ENCODE measurements around the gene TUBB. TPM values are rescaled to one million over a fixed set of nuclear protein-coding genes. Genes with fewer than 3 reads are reported as not detected.

TUBB gene
- total RNA-seq, 1 donor from 2014 or later = 1,272 TPM

GRCh38 chr6:30742316-30743098, 22.4 kb downstream of the TUBB start, which contains the start of gene FLOT1:
Gene FLOT1 (minus strand): TSS chr6:30742687. CDS start chr6:30742189, 498 bp downstream.
- peaks cover 23% of the 10 kb centered on the region for H3K4me1 Mint-ChIP-seq (ENCODE audit: low read depth)
- H3K9me3 Mint-ChIP-seq (ENCODE audit: low read depth) = no peaks in the 10 kb centered on the region

GRCh38 chr6:30743099-30744053, 23.2 kb downstream of the TUBB start:
- no peak for TF ChIP-seq CTCF (IDR thresholded peaks at IDR 0.05; ENCODE audit: unreplicated experiment)
- Mint-ChIP-seq H3K27me3 (no peaks in the 10 kb centered on the region), H3K27ac (peak overlapping the region; percentile 91), H3K36me3 (ENCODE audit: insufficient read depth) (peaks cover 12% of the 10 kb centered on the region), H3K9me3 (ENCODE audit: low read depth) (no peaks in the 10 kb centered on the region), H3K4me3 (ENCODE audit: low read depth) (peak overlapping the region; percentile 91), H3K4me1 (ENCODE audit: low read depth) (peaks cover 29% of the 10 kb centered on the region)
- DNase-seq (ENCODE audit: low spot score, unreplicated experiment) = peak; percentile 12

More at GRCh38 chr6:30742316-30743098, 22.4 kb downstream of the TUBB start, which contains the start of gene FLOT1:
- TF ChIP-seq CTCF (IDR thresholded peaks at IDR 0.05; ENCODE audit: unreplicated experiment) = no peak
- peak within 1 kb of the TSS; percentile 91 for H3K4me3 Mint-ChIP-seq (ENCODE audit: low read depth)
- peaks cover 16% of the 10 kb centered on the region for H3K36me3 Mint-ChIP-seq (ENCODE audit: insufficient read depth)
- H3K27me3 Mint-ChIP-seq = no peaks in the 10 kb centered on the region
- H3K27ac Mint-ChIP-seq = peak within 1 kb of the TSS; percentile 93
- DNase-seq (ENCODE audit: low spot score, unreplicated experiment) = peak; percentile 83

DNA sequence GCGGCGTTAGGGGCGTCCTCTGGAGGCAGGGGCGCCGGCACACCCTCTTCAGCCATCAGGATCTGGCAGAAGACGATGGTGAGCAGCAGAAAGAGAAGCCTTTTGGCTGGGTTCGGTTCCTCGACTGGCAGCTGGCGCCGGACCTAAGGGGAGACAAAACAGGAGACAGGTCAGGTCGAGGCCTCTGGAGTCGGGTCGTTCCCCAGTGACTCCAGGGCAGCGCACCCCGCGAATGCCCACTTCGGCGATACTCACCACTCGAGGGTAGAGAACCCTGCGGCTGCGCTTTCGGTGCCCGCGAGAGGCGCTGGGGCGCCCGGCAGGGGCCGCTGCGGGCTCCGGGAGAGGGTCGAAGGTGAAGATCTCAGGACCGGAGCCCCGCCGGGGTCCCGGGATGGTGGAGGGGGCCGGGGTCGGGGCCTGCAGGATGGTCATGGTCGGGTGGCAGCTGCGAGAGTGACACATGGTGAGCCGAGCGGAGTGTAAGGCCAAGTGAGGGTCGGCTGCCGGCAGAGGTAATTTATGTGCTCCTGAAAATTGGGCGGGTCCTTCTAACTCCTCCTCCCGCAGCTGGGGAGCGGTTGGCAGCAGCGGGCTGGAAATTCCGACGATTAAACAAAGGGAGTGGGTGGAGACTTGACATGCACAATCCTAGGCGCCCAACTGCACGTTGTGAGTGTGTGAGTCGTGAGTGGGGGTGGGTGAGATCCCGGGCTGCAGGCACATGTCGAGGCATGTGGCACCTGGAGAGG, 24.1 kb downstream of the TUBB start, which contains the start of gene IER3:
IER3 (minus strand) TSS at position 494 of the 752 bp plus-strand sequence; CDS start at position 465, 29 bp downstream.
- peak within 1 kb of the TSS; percentile 91 for H3K27ac Mint-ChIP-seq
- peaks cover 37% of the 10 kb centered on the region for H3K4me1 Mint-ChIP-seq (ENCODE audit: low read depth)
- peaks cover 11% of the 10 kb centered on the region for H3K36me3 Mint-ChIP-seq (ENCODE audit: insufficient read depth)
- no peaks in the 10 kb centered on the region for H3K9me3 Mint-ChIP-seq (ENCODE audit: low read depth)
- peak; percentile 66 for DNase-seq (ENCODE audit: low spot score, unreplicated experiment)
- no peaks in the 10 kb centered on the region for H3K27me3 Mint-ChIP-seq
- peak within 1 kb of the TSS; percentile 91 for H3K4me3 Mint-ChIP-seq (ENCODE audit: low read depth)
- peak; percentile 70 for TF ChIP-seq CTCF (IDR thresholded peaks at IDR 0.05; ENCODE audit: unreplicated experiment)

DNA sequence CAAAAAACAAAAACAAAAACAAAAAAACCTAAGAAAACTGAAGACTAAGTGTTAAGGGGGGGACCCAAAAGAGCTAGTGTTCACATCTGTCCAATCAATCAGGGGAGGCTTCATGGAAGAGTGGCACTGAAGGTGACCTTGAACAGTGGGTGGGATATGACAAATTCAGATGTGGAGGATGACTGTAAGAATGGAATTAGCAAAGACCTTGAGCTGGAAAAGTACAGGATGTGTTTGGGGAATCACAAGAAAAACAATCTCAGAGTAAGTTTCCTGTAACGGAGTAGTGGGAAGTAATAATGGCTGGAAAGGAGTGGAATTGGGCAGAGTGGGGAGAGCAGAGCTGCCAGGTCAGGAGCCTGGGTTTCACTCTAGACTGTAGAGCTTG, 27.1 kb downstream of the TUBB start:
- DNase-seq (ENCODE audit: low spot score, unreplicated experiment) = no peak
- no peaks in the 10 kb centered on the region for H3K36me3 Mint-ChIP-seq (ENCODE audit: insufficient read depth)
- H3K9me3 Mint-ChIP-seq (ENCODE audit: low read depth) = no peaks in the 10 kb centered on the region
- peaks cover 37% of the 10 kb centered on the region for H3K4me1 Mint-ChIP-seq (ENCODE audit: low read depth)
- no peak overlapping the region for H3K4me3 Mint-ChIP-seq (ENCODE audit: low read depth)
- H3K27me3 Mint-ChIP-seq = no peaks in the 10 kb centered on the region
- no peak overlapping the region for H3K27ac Mint-ChIP-seq
- no peak for TF ChIP-seq CTCF (IDR thresholded peaks at IDR 0.05; ENCODE audit: unreplicated experiment)

Data from progenitor cell of endocrine pancreas (in vitro differentiated cells).